A673 (cell line): ENCODE measurements around the gene SYTL1.

Source experiments
- EZH2 ChIP-seq: fragments of 200-600 bp; sonication (generic); IDR thresholded peaks from 2 replicates; pipeline ENCODE4 v1.6.1; 2017; ENCODE audit warnings: borderline replicate concordance, low read depth, mild to moderate bottlenecking, mixed read lengths, antibody characterized with exemption, low read length; ENCODE audit not compliant: poor library complexity, severe bottlenecking
- TF ChIP-seq, protein P1 (sequence below): fragments of 300-800, 200-600 bp; sonication (generic); conservative IDR thresholded peaks from 2 replicates; pipeline ENCODE4 v1.5.1; 2017; ENCODE audit warnings: low read depth, mild to moderate bottlenecking, antibody characterized with exemption, low read length, moderate library complexity, mixed read lengths

DNA sequence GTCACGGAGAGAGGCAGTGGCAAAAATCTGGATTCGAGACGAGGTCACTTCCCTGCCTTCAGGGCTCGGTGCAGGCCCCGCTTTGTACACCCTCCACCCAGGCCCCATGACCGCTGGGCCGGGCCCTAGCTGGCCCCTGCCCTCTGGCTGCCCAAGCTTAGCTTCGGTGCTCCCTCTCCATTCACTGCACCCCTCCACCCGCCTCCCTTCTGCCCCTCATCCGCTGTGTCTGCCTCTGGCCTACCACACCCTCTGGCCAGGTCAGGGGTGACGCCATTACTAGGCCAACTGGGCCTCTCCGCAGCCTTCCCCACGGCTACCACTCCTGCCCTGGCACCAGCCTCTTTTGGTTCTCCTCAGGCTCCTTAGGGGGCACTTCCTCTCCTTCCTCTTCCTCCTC lies 41.8 kb downstream of the SYTL1 start:
- TF ChIP-seq, protein P1, sequence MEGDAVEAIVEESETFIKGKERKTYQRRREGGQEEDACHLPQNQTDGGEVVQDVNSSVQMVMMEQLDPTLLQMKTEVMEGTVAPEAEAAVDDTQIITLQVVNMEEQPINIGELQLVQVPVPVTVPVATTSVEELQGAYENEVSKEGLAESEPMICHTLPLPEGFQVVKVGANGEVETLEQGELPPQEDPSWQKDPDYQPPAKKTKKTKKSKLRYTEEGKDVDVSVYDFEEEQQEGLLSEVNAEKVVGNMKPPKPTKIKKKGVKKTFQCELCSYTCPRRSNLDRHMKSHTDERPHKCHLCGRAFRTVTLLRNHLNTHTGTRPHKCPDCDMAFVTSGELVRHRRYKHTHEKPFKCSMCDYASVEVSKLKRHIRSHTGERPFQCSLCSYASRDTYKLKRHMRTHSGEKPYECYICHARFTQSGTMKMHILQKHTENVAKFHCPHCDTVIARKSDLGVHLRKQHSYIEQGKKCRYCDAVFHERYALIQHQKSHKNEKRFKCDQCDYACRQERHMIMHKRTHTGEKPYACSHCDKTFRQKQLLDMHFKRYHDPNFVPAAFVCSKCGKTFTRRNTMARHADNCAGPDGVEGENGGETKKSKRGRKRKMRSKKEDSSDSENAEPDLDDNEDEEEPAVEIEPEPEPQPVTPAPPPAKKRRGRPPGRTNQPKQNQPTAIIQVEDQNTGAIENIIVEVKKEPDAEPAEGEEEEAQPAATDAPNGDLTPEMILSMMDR: no peak
- no peak for TF ChIP-seq EZH2
